Adrenal gland (tissue), 12 donors: ENCODE measurements around the gene FMN1. TPM values are rescaled to one million over a fixed set of nuclear protein-coding genes. Genes with fewer than 3 reads are reported as not detected.
A peak's percentile ranks its signal among the peaks of the same experiment; 100 is the strongest.

Source experiments
- DNase-seq, 7 donors: peaks; one replicate each; pipeline ENCODE4 v3.0.0-alpha.2; 2019 to 2020
- H3K27ac ChIP-seq, 5 donors: fragments of 200-600 bp; sonication (generic) in 4 of 5; 1 replicate in 3 of 5; 2 replicates in 2 of 5; pipeline versions ENCODE4 v1.5.1 to v1.8.0; 2016 to 2020; ENCODE audit warnings: mild to moderate bottlenecking in 1 of 5
- H3K27me3 ChIP-seq: fragments of 200-600 bp; 2 replicates; pipeline ENCODE4 v1.8.0; 2021
- H3K36me3 ChIP-seq, 2 donors: fragments of 200-600 bp; replicated peaks in 1 of 2; 1 replicate in 1 of 2; 2 replicates in 1 of 2; pipeline versions ENCODE4 v1.5.1 to v1.8.0; 2018 to 2022
- H3K4me1 ChIP-seq, 2 donors: fragments of 200-600 bp; replicated peaks in 1 of 2; 1 replicate in 1 of 2; 2 replicates in 1 of 2; pipeline versions ENCODE4 v1.5.1 to v1.8.0; 2018 to 2021
- H3K4me3 ChIP-seq, 4 donors: fragments of 200-600 bp; sonication (generic) in 3 of 4; one replicate each; pipeline ENCODE4 v1.5.1; 2016 to 2018
- H3K9me3 ChIP-seq, 3 donors: fragments of 200-600 bp; sonication (generic) in 1 of 3; replicated peaks in 1 of 3; 1 replicate in 2 of 3; 2 replicates in 1 of 3; pipeline versions ENCODE4 v1.5.1 to v1.8.0; 2016 to 2021
- POLR2A ChIP-seq, 2 donors: fragments of 450-650 bp; IDR thresholded peaks; one replicate each; pipeline ENCODE4 v1.6.1; 2017; ENCODE audit warnings: antibody characterized with exemption in 2 of 2, mild to moderate bottlenecking in 2 of 2, moderate library complexity in 1 of 2
- WGBS, 4 donors: extraction: QIAGEN DNeasy Blood & Tissue Kit in 2 of 4; methylation state at CpG; one replicate each; pipeline versions ENCODE4 v1.1.5 to v1.1.7; 2013 to 2017; 5-methylcytosine and 5-hydroxymethylcytosine counted together
- intact Hi-C, 2 donors: fragments of 100-400 bp; cut with DNase I; formaldehyde crosslinking; loops; one replicate each; pipeline versions ENCODE4 v1.14.1 to v1.15.0; 2022 to 2023
- polyA plus RNA-seq, 3 donors: library from polyadenylated mRNA; stranded (reverse); fragments of 200-250 nt in 2 of 3; fragments of 350-450 nt in 1 of 3; fragmentation: Illumina TruSeq in 1 of 3; extraction: RNeasy Lipid Tissue Mini Kit (QIAGEN cat#74804) in 1 of 3; gene quantifications; one replicate each; pipeline ENCODE4 v1.2.3, GENCODE V29; 2013 to 2014
- total RNA-seq, 9 donors: library from RNA; depleted of rRNA in 4 of 9; stranded (reverse); fragments of >200 nt in 4 of 9; fragments of 120-200 nt in 1 of 9; fragmentation: NEBNext Ultra II Directional in 1 of 9; extraction: Animal tissue kit (Norgen Biotek cat#: 25700) in 1 of 9; gene quantifications; one replicate each; pipeline versions ENCODE4 v1.1.0 to v1.2.4, GENCODE V29; 2013 to 2023
- TF ChIP-seq, protein P1 (sequence below), 6 experiments: fragments of 450-650 bp in 4 of 6; fragments of 200-600 bp in 2 of 6; sonication (generic) in 1 of 6; IDR thresholded peaks; 1 replicate in 5 of 6; 2 replicates in 1 of 6; pipeline versions ENCODE4 v1.5.1 to v1.8.0; 2016 to 2021; ENCODE audit warnings: antibody characterized with exemption in 6 of 6, mild to moderate bottlenecking in 2 of 6, moderate library complexity in 1 of 6
- donor health status: healthy with polysubstance abuse.
- donor health status: Bipolar disorder and iron deficiency.
- donor health status: DM: yes; HTN: yes; CAD: no.
- donor health status: DM: no; HTN: no; CAD: no.
- donor health status: DM: no; HTN: no; CAD: no.
- donor health status: DM: yes; HTN: yes; CAD: no.

The FMN1 gene
- total and polyA plus RNA-seq, 12 donors = 0.37 to 29.2 (median 11.4) TPM

GRCh38 chr15:33137101-33137500, 57.4 kb downstream of the FMN1 start:
- H3K4me1 ChIP-seq = no peaks in the 10 kb centered on the region
- H3K4me3 ChIP-seq = no peak overlapping the region
- no peaks in the 10 kb centered on the region for H3K9me3 ChIP-seq
- no peaks in the 10 kb centered on the region for H3K36me3 ChIP-seq
- no peak for TF ChIP-seq POLR2A (IDR thresholded peaks at IDR 0.05)
- TF ChIP-seq, protein P1, sequence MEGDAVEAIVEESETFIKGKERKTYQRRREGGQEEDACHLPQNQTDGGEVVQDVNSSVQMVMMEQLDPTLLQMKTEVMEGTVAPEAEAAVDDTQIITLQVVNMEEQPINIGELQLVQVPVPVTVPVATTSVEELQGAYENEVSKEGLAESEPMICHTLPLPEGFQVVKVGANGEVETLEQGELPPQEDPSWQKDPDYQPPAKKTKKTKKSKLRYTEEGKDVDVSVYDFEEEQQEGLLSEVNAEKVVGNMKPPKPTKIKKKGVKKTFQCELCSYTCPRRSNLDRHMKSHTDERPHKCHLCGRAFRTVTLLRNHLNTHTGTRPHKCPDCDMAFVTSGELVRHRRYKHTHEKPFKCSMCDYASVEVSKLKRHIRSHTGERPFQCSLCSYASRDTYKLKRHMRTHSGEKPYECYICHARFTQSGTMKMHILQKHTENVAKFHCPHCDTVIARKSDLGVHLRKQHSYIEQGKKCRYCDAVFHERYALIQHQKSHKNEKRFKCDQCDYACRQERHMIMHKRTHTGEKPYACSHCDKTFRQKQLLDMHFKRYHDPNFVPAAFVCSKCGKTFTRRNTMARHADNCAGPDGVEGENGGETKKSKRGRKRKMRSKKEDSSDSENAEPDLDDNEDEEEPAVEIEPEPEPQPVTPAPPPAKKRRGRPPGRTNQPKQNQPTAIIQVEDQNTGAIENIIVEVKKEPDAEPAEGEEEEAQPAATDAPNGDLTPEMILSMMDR (IDR thresholded peaks at IDR 0.05) = no peak
- no peaks in the 10 kb centered on the region for H3K27me3 ChIP-seq
- DNase-seq = no peak
- intact Hi-C loops = no loop called here
- H3K27ac ChIP-seq = no peak overlapping the region

GRCh38 chr15:33136353-33136752, 58.2 kb downstream of the FMN1 start:
- Histone ChIP-seq H3K4me3 (no peak overlapping the region), H3K27me3 (no peaks in the 10 kb centered on the region), H3K4me1 (no peaks in the 10 kb centered on the region), H3K27ac (no peak overlapping the region), H3K36me3 (no peaks in the 10 kb centered on the region), H3K9me3 (no peaks in the 10 kb centered on the region)
- intact Hi-C loops = no loop called here
- WGBS, 4 donors = 30 to 40% (median 35%) methylated on average over 4 of the region's 4 CpGs
- TF ChIP-seq, protein P1 (IDR thresholded peaks at IDR 0.05) = no peak
- no peak for TF ChIP-seq POLR2A (IDR thresholded peaks at IDR 0.05)
- DNase-seq = no peak

GRCh38 chr15:33135355-33135781, 59.1 kb downstream of the FMN1 start:
- TF ChIP-seq, protein P1 (IDR thresholded peaks at IDR 0.05) = no peak
- no peak for TF ChIP-seq POLR2A (IDR thresholded peaks at IDR 0.05)
- 31 to 39% (median 32%) methylated on average over 5 of the region's 5 CpGs for WGBS, 4 donors
- no peak overlapping the region for H3K27ac ChIP-seq

DNA sequence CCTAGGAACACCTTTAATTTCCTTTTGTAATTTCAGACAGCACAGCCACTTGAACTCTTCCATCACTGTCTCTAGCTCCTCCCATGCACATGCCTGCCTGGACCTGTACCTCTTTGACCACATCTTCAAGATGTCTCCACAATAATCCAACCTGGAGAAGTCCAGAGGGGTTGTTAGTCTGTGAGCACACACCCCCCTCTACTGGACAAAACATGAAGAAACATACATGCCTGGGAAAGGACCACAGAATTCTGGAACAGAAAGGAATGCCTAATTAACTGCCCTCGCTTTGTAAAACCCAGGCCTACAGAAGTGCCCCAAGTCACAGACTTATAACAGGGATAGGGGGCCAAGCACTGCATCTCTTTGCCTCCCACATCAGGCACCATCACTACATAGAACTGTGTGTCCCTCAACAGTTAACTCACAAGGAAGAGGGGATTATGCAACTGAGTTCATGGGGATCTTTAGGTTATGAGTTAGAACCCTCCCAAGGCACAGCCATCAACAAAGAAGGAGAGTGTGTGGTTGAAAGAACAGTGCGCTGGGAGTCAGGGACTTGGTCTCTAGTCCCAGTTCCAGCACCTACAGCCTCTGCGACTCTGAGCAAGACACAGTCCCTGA, 61.7 kb downstream of the FMN1 start:
- Histone ChIP-seq H3K27ac (no peak overlapping the region), H3K4me3 (no peak overlapping the region), H3K27me3 (no peaks in the 10 kb centered on the region), H3K36me3 (no peaks in the 10 kb centered on the region), H3K4me1 (no peaks in the 10 kb centered on the region), H3K9me3 (no peaks in the 10 kb centered on the region)
- DNase-seq = no peak
- 74 to 86% (median 80%) methylated on average over 3 of the region's 3 CpGs for WGBS, 4 donors
- intact Hi-C loops = no loop called here
- no peak for TF ChIP-seq POLR2A (IDR thresholded peaks at IDR 0.05)
- TF ChIP-seq, protein P1 (IDR thresholded peaks at IDR 0.05) = peak; percentile 15 to 52 (median 45)

More at GRCh38 chr15:33135355-33135781, 59.1 kb downstream of the FMN1 start:
- no peak for DNase-seq
- Histone ChIP-seq H3K4me3 (no peak overlapping the region), H3K9me3 (no peaks in the 10 kb centered on the region), H3K4me1 (no peaks in the 10 kb centered on the region), H3K36me3 (no peaks in the 10 kb centered on the region), H3K27me3 (no peaks in the 10 kb centered on the region)
- intact Hi-C loops = no loop called here
